HepG2 (cell line): ENCODE measurements around the gene ZDHHC14.

Experiments
- AFF4 ChIP-seq: sonication (generic); formaldehyde crosslinking; IDR thresholded peaks from 2 replicates; pipeline ENCODE4 v1.4.0; 2020; ENCODE audit warnings: missing genetic modification reagents
- CREM ChIP-seq, 2 experiments: sonication (generic) in 1 of 2; formaldehyde crosslinking in 1 of 2; IDR thresholded peaks; 2 replicates each; pipeline versions ENCODE4 v1.4.0 to v1.6.1; 2016 to 2020; ENCODE audit warnings: antibody characterized with exemption in 1 of 2, mild to moderate bottlenecking in 1 of 2, missing genetic modification reagents in 1 of 2
- CTCF ChIP-seq: sonication (generic); formaldehyde crosslinking; IDR thresholded peaks from 2 replicates; pipeline ENCODE4 v1.5.0; 2020; ENCODE audit warnings: mild to moderate bottlenecking, missing genetic modification reagents, moderate library complexity
- PPARG ChIP-seq: conservative IDR thresholded peaks from 2 replicates; pipeline ENCODE4 v1.6.1; 2016; ENCODE audit warnings: missing biosample characterization, missing genetic modification reagents
- TARDBP ChIP-seq: sonication (generic); formaldehyde crosslinking; IDR thresholded peaks from 2 replicates; pipeline ENCODE4 v1.8.0; 2022; ENCODE audit warnings: mild to moderate bottlenecking, missing genetic modification reagents
- TCF7L2 ChIP-seq: IDR thresholded peaks from 2 replicates; pipeline ENCODE4 v1.6.1; 2011; ENCODE audit warnings: mild to moderate bottlenecking, low read depth, low read length, moderate library complexity
- ZNF746 ChIP-seq: sonication (generic); formaldehyde crosslinking; IDR thresholded peaks from 2 replicates; pipeline ENCODE4 v1.8.0; 2022; ENCODE audit warnings: mild to moderate bottlenecking, missing genetic modification reagents
- TF ChIP-seq, protein P1 (sequence below): sonication (generic); formaldehyde crosslinking; IDR thresholded peaks from 2 replicates; pipeline ENCODE4 v1.4.0; 2020; ENCODE audit warnings: missing genetic modification reagents

DNA sequence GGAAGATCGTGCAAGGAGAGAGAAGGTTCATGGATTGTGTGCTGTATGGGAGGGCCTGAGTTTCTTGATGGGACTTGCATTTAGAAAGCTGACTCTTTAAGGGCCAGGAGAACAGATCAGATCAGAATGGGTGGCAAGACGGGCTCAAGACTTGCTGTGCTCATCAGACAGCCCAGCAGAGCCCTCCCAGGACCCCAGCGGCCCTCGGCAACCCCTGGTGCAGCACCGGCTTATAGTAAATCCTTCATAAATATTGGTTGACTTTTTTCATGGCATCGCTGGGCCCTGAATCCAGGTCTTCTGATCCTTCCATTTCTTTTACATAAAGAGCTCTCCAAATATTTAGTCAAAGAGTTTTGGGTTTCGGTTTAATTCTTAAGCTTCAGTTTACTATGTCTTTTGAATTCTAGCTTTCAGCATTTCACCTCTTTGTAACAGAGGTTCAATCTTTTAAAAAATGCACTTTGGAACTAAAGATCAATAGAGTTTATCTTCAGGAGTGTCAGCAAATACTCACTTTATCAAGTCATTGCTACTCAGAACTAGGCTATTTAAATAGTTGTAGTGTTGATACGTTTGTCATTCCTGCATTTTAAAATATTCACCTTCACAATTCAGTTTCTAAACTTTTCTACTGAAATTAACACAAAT is 205.6 kb downstream of the ZDHHC14 start:
- TF ChIP-seq CREM (IDR thresholded peaks at IDR 0.05) (peak; percentile 75; the same call in 1 of the 2 replicates), CREM (CRISPR knock-in tag; IDR thresholded peaks at IDR 0.05) (no peak), PPARG (CRISPR knock-in tag) (peak; percentile 71), AFF4 (CRISPR knock-in tag) (no peak), TCF7L2 (0 out of 2 replicates have a peak, but pooled peaks have one; percentile 27), ZNF746 (CRISPR knock-in tag) (no peak), CTCF (CRISPR knock-in tag) (no peak), TARDBP (no peak)
- TF ChIP-seq, protein P1, sequence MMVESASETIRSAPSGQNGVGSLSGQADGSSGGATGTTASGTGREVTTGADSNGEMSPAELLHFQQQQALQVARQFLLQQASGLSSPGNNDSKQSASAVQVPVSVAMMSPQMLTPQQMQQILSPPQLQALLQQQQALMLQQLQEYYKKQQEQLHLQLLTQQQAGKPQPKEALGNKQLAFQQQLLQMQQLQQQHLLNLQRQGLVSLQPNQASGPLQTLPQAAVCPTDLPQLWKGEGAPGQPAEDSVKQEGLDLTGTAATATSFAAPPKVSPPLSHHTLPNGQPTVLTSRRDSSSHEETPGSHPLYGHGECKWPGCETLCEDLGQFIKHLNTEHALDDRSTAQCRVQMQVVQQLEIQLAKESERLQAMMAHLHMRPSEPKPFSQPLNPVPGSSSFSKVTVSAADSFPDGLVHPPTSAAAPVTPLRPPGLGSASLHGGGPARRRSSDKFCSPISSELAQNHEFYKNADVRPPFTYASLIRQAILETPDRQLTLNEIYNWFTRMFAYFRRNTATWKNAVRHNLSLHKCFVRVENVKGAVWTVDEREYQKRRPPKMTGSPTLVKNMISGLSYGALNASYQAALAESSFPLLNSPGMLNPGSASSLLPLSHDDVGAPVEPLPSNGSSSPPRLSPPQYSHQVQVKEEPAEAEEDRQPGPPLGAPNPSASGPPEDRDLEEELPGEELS (CRISPR knock-in tag), result no peak
